Skin of body (tissue), 2 donors: ENCODE results near the gene GJD3. TPM values are rescaled to one million over a fixed set of nuclear protein-coding genes. Genes with fewer than 3 reads are reported as not detected.

Experiments
- DNase-seq: peaks from one replicate; lab custom pipeline; 2025; lab: John Stamatoyannopoulos, UW
- total RNA-seq: library from RNA; depleted of rRNA; stranded (reverse); fragments of >200 nt; gene quantifications from one replicate; pipeline ENCODE4 v1.2.3, GENCODE V29; 2014

Gene GJD3
- total RNA-seq, 1 donor from 2014 or later: not detected

DNA sequence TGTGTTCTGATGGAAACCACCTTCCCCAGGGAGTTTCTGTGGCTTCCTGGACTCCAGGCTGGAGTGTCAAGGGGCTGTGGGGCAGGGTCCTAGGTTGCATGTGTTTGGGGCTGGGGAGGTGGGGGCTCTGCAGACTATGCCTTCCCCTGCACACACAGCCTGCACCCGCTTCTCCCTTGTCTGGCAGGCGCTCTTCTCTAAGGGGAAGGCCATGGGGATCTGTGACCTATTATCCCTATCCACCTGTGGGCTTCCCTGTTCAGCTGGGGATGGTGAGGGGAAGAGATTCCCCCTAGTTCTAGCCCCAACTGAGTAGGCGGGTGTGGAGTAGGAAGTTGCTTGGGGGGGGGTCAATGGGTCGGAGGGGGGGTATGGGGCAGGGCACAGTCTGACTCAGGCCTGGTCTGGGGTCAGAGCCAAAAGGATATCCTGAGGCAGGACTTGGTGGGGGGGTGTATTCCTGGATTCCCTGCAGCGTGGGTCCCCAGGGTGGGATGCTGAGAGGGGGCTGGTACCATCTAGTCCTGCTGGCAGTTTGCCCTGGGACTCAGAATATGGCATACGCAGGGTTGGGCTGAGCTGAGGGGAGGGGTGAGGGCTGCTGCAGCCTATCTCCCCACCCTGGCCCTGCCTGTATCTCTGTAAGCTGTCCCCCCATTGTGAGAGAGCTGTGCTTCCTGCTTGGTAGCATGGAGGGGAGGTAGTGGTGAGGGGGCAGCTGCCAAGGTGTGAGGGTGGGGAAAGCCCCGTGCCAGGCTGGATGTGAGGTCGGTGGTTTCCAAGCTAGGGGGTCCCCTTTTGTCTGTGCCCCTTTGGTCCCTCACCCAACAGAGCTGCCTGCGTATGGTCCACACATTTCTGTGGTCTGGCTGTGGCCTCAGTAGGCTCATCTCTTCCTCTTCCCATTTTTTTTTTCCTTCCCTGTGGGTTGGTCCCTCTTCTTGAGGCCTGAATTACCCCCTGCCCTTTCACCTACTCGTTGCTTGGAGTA, 40.9 kb downstream of the GJD3 start:
- peak; percentile 54 for DNase-seq

DNA sequence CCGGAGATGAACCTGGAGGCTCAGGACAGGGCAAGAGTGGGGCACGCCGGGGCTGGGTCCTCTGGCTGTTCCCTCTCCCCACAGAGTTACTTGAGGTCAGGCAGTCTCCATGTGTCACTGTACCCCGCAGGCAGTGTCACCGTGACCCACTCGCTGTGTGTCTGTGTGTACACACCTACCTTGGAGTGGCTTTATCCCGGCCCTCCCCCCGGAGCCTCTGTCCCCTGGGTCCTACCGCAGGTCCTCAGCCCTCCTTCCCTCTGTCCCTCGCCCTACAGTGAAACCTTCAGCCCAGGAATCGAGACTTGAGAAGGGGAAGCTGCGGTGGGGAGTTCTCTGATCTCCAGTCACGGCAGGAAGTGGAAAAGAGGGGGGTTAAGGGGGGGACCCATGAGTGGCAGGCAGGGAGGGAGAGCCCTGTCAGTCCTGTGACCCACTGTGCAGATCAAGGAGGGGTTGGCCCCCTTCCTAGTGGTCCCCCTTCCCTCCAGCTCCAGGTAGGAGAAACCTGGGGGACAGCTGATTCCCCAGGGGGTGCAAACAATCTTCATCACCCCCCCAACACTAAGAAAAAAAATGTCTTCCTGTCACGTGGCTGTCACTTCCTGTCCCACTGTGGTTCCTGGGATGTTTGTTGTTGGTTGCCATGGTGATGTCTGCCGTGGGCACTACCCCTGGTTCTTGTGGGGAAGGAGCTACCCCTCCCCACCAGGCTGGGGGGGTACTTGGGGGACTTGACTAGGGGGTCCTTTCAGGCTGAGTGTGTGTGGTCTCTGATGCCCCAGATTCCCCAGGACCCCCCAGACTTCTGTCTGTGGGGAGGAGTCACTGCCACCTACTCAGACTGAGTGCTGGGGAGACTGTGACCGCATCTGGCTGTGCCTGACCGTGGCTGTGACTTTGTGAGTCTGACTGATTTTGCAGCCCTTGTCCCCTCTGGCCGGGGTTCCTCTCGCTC, 41.9 kb downstream of the GJD3 start:
- peak; percentile 91 for DNase-seq

DNA sequence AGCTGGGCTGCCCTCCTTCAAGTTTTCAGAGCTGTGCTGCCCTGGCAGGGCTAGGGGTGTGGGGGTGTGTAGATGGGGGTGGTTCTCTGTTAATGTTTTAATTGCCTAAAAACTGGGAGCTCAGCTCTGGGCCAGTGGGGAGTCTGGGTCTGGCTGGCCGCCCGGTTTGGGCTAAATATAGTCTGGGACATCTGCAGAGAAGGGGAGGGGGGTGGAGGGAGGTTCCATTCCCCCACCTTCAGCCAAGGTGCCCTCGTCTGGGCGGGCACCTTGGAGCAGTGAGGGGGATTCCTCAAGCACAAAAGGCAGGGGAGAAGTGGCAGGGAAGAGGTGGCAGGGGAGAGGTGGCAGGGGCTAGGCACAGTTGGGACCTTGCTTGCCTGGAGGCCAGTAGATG, 42.6 kb downstream of the GJD3 start:
- DNase-seq: no peak

DNA sequence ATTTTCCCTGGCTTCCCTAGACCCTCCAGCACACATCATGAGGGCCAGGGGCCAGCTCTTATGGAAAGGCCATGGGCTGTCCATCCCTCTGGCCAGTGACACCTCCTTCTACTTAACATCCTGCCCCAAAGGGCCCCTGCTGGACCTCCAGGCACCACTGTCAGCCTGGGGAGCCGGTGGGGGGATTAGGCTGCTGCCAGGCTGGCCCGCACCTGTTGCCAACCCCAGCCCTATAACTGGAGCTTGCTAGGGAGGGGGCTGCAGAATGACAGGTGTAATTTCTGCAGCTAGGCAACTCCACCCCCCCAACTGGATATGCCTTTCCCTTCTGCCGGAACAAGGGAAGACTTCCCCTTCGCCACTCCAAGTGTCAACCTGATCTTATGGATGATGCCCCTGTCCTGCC, 43.0 kb downstream of the GJD3 start:
- no peak for DNase-seq

DNA sequence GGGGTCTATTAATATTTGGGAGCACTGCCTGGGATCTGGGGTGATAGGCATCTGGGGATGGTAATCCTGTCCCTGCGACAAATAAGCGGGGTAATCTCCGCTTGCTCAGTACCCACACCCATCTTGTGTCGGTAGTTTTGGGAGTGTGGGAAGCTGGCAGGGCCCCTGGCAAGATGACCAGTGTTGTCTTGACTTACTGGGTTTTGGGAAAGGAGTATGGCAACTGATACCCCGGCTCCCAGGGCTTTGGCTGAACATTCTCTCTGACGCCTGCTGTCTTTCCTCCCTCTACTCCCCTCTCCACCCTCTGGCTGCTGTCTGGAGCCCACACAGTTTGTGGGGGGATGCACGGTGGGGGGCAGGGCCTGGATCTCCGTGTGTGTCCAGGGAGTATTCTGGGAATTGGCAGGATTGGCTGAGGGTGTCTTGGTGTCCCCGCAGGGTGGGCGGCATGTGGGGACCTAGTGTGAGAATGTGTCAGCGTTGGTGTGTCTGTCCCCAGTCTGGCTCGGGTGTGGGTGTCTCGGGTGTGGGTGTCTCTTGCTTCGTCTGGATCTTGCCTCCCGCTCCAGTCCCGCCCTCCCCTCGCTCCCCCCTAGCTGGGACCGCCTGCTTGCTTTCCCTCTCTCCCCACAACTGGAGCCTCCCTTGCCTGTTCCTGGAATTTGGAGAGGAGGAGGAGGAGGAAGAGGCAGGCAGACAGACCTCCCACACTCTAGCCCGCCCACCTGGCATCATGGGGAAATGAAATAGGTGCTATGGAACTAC, 43.6 kb downstream of the GJD3 start:
- DNase-seq: peak; percentile 88

DNA sequence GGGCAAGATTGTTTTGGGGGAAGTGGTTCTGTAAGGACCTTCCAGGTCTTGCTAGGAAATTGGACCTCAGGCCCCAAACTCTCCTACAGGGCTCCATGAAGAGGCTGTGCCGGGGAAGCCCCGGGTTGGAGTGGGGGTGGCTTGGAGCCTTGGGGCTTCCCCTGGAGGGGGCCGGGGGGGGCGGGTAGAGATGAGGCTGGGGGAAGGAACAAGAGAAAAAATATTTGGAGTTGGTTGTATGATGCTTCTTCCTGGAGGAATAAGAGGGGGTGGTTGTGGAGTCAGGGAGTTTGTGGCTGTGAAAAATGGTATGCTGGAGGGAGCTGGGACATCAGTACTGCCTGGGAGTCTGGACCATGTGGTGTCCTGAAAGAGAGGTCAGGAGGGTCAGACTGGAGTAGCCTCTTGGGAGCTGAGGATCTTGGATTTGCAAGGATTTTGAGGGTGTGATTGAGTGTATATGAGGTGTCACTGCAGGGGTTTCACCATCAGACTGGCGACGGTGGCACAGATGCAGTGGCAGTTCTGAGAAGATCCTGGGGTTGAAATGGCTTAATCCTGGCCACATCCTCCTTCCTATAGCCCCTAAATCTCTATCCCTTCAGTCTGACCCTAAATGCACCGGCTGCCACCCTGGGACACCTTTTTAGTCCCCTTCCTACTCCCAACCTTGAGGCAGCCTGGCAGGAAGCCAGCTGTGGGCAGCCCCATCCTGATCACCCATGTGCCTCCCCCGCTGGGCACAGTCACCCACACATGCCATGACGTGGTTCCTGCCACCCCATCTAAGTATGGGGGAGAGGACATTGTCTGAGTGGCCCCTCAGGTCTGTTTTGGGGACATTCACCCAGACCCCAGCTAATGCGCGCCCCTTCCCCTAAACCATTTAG, 44.6 kb downstream of the GJD3 start:
- DNase-seq: no peak

DNA sequence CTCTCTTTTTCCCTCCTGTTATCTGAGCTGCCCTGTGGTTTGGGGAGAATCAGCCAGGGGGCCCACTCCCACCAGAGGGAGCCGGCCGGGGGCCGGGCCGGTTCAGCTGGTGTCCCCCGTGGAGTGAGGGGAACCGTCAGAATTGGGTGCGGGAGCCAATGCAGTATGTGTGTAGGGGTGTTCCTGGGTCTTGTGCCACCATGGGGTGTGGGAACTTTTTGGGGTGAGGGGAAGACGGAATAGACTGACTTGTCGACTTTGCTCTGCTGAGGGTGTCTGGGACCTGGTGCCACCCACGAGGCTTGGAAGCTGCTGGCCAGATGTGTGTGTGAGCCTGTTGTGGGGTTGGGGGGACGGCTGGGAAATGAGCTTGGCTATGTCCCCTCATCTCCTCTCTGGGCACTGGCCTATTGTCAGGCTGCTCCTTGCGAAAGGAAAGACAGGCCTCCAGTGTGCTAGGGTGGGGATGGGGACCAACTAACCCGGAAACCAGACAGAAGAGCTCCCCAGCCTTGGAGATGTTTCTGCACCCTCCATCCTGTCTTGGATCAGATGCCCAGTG, 45.6 kb downstream of the GJD3 start:
- no peak for DNase-seq

DNA sequence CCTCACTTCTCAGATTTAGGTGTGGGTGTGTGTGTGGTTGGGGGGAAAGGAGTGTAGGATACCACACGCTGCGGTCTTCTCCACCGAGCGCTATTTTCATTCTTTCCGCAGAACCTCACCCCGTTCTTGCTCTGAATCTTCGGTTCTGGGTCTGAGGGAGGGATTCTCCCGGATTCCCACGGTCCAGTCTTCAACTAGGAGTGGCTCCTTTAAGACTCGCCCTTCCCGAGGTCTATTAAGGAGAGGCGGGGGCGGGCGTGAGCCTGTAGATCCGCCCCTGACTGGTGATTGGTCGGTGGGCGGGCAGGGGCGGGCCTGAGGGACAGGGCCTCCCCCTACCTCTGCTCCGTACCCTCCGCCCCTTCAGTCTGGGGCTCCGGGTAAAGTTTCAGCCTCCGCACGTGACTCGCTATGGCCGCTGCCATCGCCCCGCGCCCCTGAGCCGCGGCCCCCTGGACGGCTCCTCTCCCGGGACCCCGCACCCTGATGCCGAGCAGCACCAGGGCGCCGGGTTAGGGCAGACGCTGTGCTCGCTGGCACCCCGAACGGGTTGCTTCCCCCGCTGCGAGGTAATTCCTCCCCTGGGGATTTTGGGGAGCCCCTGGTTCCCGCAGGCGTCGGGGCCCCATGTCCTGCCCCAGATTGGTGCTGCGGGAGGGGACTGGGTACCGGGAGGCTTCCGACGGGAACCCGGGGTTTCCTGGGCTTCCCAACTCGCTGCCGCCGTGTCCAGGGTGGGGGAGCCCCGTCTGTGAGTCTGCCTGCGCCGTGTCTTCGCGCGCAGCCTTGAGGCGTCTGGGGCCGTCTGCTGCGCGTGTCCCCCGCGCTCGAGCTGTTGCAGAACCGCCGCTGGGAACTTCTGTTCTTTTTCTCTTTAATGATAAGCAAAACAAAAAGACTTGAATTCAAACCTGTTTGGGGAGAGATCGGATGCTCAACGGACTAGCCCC, 46.4 kb downstream of the GJD3 start:
- DNase-seq: peak; percentile 97

DNA sequence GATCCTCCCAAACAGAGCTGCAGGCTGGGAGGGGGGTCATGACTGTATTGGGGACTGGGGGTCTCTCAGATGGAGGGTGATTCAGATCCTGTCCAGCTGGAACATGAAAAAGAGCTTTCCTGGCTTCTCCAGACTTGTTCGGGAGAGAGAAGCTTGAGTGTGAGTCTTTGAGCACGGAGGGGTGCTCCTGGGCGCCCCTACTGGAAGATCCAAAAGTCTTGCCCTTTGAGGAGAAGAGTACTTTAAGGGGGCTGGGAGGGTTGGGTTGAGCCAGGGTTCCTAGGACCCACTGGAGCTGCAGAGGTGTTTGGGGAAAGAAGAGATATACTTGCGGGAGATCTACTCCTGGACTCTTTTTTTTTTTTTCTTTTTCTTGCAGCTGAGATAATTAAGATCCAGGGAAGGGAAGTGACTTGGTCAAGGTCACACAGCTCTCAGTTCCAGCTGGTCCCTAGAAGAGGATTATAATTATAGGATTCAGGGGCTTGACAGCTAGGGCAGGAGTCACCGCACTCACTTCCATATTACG, 47.1 kb downstream of the GJD3 start:
- DNase-seq: peak; percentile 66

DNA sequence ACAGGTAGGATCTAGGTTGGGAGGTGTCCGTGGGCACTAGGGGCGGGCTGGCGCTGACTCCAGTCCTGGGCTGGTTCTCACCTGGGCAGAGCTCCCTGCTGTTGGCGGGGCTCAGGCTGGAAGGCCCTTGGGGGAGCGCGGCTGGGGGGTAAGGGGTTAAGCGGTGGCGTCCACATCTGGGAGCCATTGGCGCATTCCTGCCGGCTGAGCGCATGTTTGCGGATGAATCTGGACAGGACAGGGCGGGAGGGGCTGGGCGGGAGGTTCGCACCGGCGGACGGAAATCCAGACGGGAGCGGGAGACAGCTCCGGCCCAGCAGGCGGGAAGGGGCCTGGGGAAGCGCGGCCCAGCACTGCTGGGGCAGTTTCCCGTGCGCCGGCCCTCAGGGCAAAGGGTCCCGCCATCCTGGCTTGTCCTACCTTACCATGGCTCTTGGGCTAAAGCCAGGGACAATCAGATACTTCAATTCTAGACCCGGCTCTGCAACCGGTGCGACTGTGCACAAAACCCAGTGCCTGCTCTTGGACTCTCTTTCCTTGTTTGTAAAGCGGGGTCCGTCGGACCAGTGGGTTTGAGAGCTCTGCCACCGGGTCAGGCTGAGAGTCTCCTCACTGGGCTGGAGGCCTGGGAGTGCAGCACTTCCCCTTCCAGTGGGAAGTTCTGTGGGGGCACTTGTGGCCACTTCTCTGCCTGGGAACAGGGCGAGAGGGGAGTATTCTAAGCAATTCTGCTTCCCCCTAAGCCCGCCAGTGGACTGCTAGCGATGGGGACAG, 47.8 kb downstream of the GJD3 start:
- DNase-seq: peak; percentile 88

DNA sequence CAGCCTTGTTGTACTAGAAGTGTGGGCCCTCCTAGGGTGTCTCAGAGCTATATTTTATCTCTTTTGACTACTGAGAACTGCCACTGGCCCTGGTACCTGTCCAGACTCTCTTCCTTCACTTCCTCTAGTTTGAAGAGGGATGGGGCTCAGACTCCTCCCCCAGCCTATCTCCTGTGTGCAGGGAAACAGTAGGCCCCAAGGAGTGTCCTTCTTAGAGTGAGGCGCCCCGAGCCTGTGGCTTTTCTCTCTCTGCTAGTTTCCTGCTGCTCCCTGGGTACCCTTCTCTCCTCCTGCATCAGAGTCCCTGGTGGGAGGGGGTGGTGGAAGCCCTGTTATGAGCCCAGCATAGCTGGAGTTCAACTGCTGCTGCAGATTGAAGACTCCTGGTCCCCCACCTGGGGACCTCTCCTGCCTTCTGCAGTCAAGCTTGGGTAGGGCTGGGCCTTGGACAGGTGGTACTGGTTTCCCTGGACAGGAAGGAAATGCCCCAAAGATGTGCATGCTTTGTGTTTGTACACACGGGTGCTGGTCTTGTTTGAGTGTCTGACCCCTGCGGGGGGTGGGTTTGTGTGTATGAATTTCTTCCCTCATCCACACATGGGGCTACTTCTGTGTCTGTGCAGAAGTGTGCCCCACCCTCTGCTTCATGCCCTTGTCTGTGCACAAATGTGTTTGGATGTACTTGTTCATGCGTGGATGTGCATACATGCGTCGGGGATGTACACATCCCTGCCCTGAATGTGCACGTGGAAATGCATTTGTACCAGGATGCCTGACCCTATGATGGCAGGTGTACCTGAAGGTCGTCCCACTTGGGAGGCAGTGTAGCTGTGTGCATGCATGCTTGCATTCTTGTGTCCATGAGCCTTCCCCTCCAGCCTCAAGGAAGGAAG, 48.6 kb downstream of the GJD3 start:
- no peak for DNase-seq

DNA sequence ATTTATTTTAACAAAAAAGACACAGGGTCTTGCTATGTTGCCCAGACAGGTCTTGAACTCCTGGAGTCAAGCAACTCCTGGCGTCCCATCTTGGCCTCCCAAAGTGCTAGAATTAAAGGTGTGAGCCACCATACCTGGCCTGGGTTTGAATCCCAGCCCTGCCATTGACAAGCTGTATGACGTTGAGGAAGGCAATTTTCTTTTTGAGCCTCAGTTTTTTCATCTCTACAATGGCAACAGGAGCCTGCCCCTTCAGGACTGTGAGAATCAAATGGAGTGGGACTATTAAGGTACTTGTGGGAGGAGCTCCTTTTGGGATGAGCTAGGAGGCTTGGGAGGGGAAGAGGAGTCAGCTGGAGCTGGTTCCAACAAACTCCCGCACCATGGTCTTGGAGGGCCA, 49.3 kb downstream of the GJD3 start:
- no peak for DNase-seq

DNA sequence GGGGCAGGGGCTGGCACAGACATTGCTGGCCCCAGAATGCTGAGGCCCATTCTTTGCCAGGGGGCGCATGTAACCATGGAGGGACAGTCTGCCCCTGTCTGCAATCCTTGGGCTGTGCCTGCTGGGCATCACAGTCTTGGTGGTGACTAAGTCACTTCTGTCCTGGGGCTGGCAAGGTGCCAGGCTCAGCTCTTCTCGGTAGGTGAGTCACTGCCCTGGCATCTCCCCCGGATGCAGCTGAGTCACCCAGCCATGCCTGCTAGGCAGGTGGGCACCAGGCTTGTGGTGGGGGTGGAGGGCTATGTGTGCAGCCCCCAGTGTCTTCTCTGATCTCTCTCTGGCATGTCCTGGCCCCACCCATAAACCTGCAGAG, 50.0 kb downstream of the GJD3 start:
- peak; percentile 40 for DNase-seq

DNA sequence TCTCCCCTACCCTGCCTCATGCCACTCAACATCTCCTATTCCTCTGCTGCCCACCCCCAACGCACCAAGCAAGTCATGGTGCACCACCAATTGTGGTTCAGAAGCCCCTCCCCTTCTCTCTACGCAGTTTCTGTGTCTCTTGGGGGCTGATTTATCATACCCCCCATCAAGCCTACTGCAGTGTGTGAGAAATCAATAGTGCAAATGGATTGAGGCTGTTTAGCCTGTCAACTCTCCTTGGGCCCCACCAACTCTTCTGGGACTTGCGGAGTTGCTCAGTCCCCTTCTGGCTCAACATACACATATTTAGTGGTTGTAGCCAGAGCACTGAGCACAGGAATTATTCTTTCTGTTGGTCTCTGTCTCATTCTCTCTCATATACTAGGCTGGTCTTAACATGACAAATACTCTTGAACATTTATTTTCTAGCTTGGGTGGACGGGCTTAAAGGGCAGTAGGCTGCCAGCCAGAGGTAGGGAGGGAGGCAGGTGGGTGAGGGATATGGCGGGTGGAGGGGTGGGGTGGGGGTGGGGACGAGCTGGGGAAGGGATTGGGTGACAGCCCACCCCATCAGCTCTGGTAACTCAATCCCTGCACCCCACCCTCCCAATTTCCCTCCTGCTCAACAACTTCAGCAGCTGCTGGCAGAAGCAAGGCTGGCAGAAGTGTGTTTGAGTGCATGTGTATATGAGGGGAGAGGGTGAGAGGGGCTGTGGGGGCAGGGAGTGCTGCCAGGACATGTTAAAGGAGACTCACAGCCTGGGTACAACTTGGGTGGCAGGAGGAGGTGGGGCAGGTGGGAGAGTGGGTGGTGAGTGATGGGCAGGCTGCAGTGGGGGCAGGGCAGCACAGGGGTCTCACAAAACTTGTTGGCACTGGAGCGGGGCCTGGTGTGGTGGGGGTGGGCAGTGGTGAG, 50.6 kb downstream of the GJD3 start:
- no peak for DNase-seq
